Sigmoid colon (tissue), 4 donors: ENCODE results near the gene LENG9.

Source experiments
- CTCF ChIP-seq, 4 experiments: fragments of 450-650 bp in 3 of 4; fragments of 200-600 bp in 1 of 4; IDR thresholded peaks; one replicate each; pipeline ENCODE4 v1.5.1; 2016 to 2019; ENCODE audit warnings: antibody characterized with exemption in 4 of 4, mild to moderate bottlenecking in 3 of 4, moderate library complexity in 2 of 4
- POLR2A ChIP-seq, 2 donors: fragments of 450-650 bp; IDR thresholded peaks; one replicate each; pipeline ENCODE4 v1.6.1; 2016; ENCODE audit warnings: antibody characterized with exemption in 2 of 2, mild to moderate bottlenecking in 2 of 2, moderate library complexity in 2 of 2
- POLR2AphosphoS5 ChIP-seq, 4 donors: sonication (generic); formaldehyde crosslinking; IDR thresholded peaks; one replicate each; pipeline ENCODE4 v1.6.1; 2017; ENCODE audit warnings: antibody characterized with exemption in 4 of 4

- TF ChIP-seq CTCF (IDR thresholded peaks at IDR 0.05) (no peak), POLR2AphosphoS5 (IDR thresholded peaks at IDR 0.05) (no peak), POLR2A (IDR thresholded peaks at IDR 0.05) (no peak)
These were observed 31.3 kb downstream of the LENG9 start for GRCh38 chr19:54432144-54432738.
